ENCODE results near the gene MPG.
A peak's percentile ranks its signal among the peaks of the same experiment; 100 is the strongest.

- TF ChIP-seq POLR2AphosphoS5 (IDR thresholded peaks at IDR 0.05) (no peak), EP300 (IDR thresholded peaks at IDR 0.05) (no peak), CTCF (IDR thresholded peaks at IDR 0.05) (peak; percentile 21 to 52)
Measured at GRCh38 chr16:117379-118365, 39.6 kb downstream of the MPG start.
